ENCODE measurements around the gene KRT1. TPM values are rescaled to one million over a fixed set of nuclear protein-coding genes. Genes with fewer than 3 reads are reported as not detected.

Gene KRT1
- total and polyA plus RNA-seq, 7 donors = not detected

DNA sequence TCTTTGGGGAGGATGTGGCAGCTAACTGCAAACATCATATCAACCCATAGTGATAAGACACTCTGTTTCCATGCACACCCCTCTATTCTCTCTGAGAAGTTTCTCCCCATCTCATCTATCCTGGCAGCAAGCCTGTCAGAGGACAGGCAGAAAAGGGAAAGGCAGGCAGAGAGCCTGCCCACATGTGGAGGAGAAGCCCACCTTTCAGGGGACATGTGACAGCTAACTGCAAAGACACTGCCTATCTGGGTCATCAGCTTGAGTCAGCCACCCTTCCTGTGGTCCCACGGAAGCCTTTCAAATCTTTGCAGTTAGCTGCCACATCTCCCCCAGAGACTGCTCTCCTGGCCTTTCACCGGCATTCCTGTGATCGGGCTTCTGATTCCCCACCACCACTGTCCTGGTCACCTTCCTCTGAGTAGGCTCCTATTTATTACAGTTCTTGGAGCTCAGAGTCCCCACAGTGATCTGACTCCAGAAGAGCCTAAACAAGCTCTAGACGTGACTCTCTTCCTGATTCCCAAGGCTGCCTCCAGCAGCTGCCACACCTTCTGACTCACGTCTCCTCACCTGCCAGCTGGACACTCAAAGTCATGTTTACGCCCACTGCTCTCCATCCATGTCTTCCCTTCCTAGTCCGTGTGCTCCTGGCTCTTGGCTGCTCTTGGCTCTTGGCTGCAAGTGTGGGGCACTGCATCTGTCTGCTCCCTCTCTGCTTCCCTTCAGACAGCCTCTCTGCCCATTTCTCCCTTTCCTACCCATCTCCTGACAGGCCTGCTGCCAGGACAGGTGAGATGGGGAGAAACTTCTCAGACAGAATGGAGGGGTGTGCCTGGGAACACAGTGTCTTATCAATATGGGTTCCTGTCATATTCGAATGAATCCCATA is 7.5 kb upstream of the KRT1 start:
- H3K4me3 ChIP-seq = no peak overlapping the region
- H3K27ac ChIP-seq = no peak overlapping the region
- H3K4me1 ChIP-seq = peaks cover 0 to 17% (median 12%) of the 10 kb centered on the region in 4 donors
- intact Hi-C loops (cut with DNase I) = no loop called here
- no peaks in the 10 kb centered on the region for H3K36me3 ChIP-seq
- DNase-seq = no peak
- peaks cover 0 to 42% (median 18%) of the 10 kb centered on the region in 3 donors for H3K27me3 ChIP-seq
- WGBS, 2 donors = 38 to 75% methylated on average over 8 of the region's 8 CpGs
- no peaks in the 10 kb centered on the region for H3K9me3 ChIP-seq
- TF ChIP-seq POLR2AphosphoS5 (IDR thresholded peaks at IDR 0.05) = no peak
- no peak for TF ChIP-seq POLR2A (IDR thresholded peaks at IDR 0.05)
- TF ChIP-seq EP300 (IDR thresholded peaks at IDR 0.05) = no peak
- TF ChIP-seq, protein P1, sequence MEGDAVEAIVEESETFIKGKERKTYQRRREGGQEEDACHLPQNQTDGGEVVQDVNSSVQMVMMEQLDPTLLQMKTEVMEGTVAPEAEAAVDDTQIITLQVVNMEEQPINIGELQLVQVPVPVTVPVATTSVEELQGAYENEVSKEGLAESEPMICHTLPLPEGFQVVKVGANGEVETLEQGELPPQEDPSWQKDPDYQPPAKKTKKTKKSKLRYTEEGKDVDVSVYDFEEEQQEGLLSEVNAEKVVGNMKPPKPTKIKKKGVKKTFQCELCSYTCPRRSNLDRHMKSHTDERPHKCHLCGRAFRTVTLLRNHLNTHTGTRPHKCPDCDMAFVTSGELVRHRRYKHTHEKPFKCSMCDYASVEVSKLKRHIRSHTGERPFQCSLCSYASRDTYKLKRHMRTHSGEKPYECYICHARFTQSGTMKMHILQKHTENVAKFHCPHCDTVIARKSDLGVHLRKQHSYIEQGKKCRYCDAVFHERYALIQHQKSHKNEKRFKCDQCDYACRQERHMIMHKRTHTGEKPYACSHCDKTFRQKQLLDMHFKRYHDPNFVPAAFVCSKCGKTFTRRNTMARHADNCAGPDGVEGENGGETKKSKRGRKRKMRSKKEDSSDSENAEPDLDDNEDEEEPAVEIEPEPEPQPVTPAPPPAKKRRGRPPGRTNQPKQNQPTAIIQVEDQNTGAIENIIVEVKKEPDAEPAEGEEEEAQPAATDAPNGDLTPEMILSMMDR (IDR thresholded peaks at IDR 0.05) = no peak

DNA sequence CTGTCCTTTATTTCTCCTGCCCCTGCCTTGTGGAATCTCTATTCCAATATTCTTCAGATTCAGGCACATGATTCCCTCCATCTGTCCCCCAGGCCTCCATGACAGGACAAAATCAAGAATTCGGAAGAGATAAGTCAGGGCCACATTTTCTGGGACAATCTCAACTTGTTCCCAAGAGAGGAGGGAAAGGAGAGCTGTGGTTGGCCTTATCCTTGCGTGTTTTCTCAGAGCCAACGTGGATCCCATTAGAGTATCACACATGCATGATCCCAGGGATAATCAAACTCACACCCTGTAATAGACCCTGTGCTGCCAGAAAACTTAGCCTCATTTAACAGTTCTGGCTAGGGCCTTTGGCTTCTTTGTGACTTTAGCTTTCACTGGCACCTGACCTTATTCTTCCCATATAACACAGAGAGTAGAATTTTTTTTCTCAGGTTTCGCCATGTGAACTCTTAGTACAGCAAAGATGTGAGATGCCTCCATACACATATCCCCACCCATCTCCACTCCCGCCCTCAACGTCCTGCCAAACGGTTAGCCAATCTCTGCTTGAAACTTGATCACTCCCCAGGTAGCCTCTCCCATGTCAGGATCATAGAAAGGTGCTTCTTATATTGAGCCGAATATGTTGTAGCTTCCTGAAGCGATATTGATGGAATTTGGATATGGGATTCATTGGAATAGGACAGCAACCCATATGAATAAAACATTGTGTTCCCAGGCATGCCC is 6.7 kb upstream of the KRT1 start:
- H3K27me3 ChIP-seq = peaks cover 0 to 42% (median 18%) of the 10 kb centered on the region in 3 donors
- peaks cover 0 to 17% (median 12%) of the 10 kb centered on the region in 4 donors for H3K4me1 ChIP-seq
- TF ChIP-seq, protein P1 (IDR thresholded peaks at IDR 0.05) = no peak
- no peak for TF ChIP-seq POLR2A (IDR thresholded peaks at IDR 0.05)
- no peak for TF ChIP-seq POLR2AphosphoS5 (IDR thresholded peaks at IDR 0.05)
- TF ChIP-seq EP300 (IDR thresholded peaks at IDR 0.05) = no peak
- intact Hi-C loops (cut with DNase I) = no loop called here
- H3K27ac ChIP-seq = no peak overlapping the region
- no peaks in the 10 kb centered on the region for H3K36me3 ChIP-seq
- no peak for DNase-seq
- no peaks in the 10 kb centered on the region for H3K9me3 ChIP-seq
- H3K4me3 ChIP-seq = no peak overlapping the region
- 57 to 78% methylated on average over 9 of the region's 9 CpGs for WGBS, 2 donors

DNA sequence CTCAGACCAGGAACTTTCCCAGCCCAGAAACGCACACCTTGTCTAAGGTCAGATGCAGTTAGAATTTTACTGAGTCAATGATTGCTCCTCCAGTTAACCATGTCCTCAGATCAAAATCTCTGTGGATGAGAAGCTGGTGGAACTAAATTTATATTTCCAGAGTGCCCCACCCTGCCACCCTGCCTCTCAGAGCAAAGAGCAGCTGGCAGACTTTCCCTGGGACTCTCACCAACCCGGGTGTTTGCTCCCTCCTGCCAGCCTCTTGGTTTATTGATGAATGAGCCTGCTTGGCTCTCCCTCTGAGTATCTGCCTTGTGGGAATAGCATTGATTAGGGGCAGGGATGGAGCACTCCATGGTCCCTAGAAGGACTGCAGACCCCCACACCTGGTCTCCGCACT is 5.9 kb upstream of the KRT1 start:
- Histone ChIP-seq H3K4me1 (peaks cover 0 to 12% (median 8%) of the 10 kb centered on the region in 4 donors), H3K27ac (no peak overlapping the region), H3K36me3 (no peaks in the 10 kb centered on the region), H3K4me3 (no peak overlapping the region), H3K9me3 (no peaks in the 10 kb centered on the region), H3K27me3 (peaks cover 0 to 40% (median 18%) of the 10 kb centered on the region in 3 donors)
- WGBS, 2 donors = 43 to 75% methylated on average over 3 of the region's 3 CpGs
- TF ChIP-seq POLR2A (IDR thresholded peaks at IDR 0.05) (no peak), POLR2AphosphoS5 (IDR thresholded peaks at IDR 0.05) (no peak), EP300 (IDR thresholded peaks at IDR 0.05) (no peak)
- TF ChIP-seq, protein P1 (IDR thresholded peaks at IDR 0.05) = no peak
- intact Hi-C loops (cut with DNase I) = no loop called here
- DNase-seq = no peak

DNA sequence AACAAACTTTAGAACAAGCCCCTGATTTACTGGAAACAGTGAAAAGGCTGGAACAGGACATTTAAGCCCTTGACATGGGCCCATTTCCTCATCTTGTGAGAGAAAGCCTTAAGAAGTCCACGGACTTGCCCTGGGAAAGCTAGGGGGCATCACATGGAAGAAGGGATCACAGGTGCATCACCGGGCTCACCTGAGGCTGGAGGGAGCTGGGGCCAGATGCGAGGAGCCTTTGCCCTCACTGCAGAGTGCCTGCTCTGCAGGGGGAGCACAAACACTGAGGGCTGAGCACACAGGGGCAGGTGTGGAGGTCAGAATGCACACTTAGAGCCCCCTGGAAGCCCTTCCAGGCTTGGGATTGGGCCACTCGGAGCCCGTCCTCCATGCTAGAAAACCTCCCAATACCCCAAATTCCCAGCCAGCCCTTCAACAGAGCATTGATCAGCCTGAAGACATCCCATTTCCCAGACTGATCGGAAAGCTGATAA is 5.2 kb upstream of the KRT1 start:
- WGBS, 2 donors = 77 to 80% methylated on average over 6 of the region's 6 CpGs
- intact Hi-C loops (cut with DNase I) = no loop called here
- no peaks in the 10 kb centered on the region for H3K36me3 ChIP-seq
- H3K9me3 ChIP-seq = no peaks in the 10 kb centered on the region
- H3K4me1 ChIP-seq = peaks cover 0 to 6% (median 2%) of the 10 kb centered on the region in 4 donors
- H3K27me3 ChIP-seq = peaks cover 0 to 35% (median 16%) of the 10 kb centered on the region in 3 donors
- TF ChIP-seq, protein P1 (IDR thresholded peaks at IDR 0.05) = no peak
- TF ChIP-seq EP300 (IDR thresholded peaks at IDR 0.05) (no peak), POLR2A (IDR thresholded peaks at IDR 0.05) (no peak), POLR2AphosphoS5 (IDR thresholded peaks at IDR 0.05) (no peak)
- DNase-seq = no peak
- H3K27ac ChIP-seq = no peak overlapping the region
- H3K4me3 ChIP-seq = no peak overlapping the region
